ENCODE data around the gene TBX10.
"Not testable (repeated sequence)": the region's sequence is repeated elsewhere in the genome, so short reads cannot be mapped to it uniquely, and the experiment has no call there.

DNA sequence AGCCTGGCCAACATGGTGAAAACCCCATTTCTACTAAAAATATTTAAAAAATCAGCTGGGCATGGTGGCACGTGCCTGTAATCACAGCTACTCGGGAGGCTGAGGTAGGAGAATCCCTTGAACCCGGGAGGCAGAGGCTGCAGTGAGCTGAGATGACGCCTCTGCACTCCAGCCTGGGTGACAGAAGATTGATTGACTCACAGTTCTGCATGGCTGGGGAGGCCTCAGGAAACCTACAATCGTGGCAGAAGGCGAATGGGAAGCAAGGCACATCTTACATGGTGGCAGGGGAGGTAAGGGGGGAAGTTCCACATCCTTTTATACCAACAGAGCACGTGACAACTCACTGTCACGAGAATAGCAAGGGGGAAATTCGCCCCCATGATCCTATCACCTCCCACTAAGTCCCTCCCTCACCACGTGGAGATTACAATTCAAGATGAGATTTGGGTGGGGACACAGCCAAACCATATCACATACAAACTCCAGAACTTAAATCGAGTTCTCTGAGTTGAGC, 50.6 kb downstream of the TBX10 start:
- TF ChIP-seq, protein P1, sequence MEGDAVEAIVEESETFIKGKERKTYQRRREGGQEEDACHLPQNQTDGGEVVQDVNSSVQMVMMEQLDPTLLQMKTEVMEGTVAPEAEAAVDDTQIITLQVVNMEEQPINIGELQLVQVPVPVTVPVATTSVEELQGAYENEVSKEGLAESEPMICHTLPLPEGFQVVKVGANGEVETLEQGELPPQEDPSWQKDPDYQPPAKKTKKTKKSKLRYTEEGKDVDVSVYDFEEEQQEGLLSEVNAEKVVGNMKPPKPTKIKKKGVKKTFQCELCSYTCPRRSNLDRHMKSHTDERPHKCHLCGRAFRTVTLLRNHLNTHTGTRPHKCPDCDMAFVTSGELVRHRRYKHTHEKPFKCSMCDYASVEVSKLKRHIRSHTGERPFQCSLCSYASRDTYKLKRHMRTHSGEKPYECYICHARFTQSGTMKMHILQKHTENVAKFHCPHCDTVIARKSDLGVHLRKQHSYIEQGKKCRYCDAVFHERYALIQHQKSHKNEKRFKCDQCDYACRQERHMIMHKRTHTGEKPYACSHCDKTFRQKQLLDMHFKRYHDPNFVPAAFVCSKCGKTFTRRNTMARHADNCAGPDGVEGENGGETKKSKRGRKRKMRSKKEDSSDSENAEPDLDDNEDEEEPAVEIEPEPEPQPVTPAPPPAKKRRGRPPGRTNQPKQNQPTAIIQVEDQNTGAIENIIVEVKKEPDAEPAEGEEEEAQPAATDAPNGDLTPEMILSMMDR (IDR thresholded peaks at IDR 0.05; ENCODE audit: borderline replicate concordance, extremely low read depth, low read length, poor library complexity, severe bottlenecking), result not testable (repeated sequence)
- TF ChIP-seq EZH2 (IDR thresholded peaks at IDR 0.05; ENCODE audit: borderline replicate concordance, low read depth, low read length, severe bottlenecking), result not testable (repeated sequence)

Measured in DND-41 (cell line).